MCF 10A (cell line): ENCODE data around the gene DLK1. TPM values are rescaled to one million over a fixed set of nuclear protein-coding genes. Genes with fewer than 3 reads are reported as not detected.

Experiments used
- BruUV-seq: library from RNA; stranded (reverse); fragments of 400-500 nt; replicated peaks from 2 replicates; lab custom pipeline; 2021; lab: Mats Ljungman, UMichigan
- CTCF ChIA-PET: fragments of 300-600 bp; sonication (Branson Sonifier 250); formaldehyde crosslinking; extraction: SDS; loops from one replicate; lab custom pipeline; 2021; ENCODE audit warnings: antibody characterized with exemption, inconsistent platforms; lab: Yijun Ruan, JAX
- POLR2A ChIA-PET: fragments of 300-600, 350-650 bp; sonication (Branson Sonifier 250); formaldehyde crosslinking; extraction: SDS; loops from one replicate; lab custom pipeline; 2020; ENCODE audit warnings: antibody characterized with exemption, inconsistent platforms; lab: Yijun Ruan, JAX
- DNase-seq: peaks from one replicate; pipeline ENCODE4 v3.0.0-alpha.2; 2018; ENCODE audit not compliant: unreplicated experiment
- H3K27ac Mint-ChIP-seq: one replicate; pipeline ENCODE4 v1.8.0; 2022; ENCODE audit warnings: mild to moderate bottlenecking, low read depth, mixed read lengths; ENCODE audit not compliant: unreplicated experiment
- H3K27me3 Mint-ChIP-seq: one replicate; pipeline ENCODE4 v1.8.0; 2022; ENCODE audit warnings: mixed read lengths; ENCODE audit not compliant: insufficient read depth, unreplicated experiment
- H3K36me3 Mint-ChIP-seq: one replicate; pipeline ENCODE4 v1.8.0; 2022; ENCODE audit warnings: mild to moderate bottlenecking, moderate library complexity, mixed read lengths; ENCODE audit not compliant: insufficient read depth, unreplicated experiment
- H3K4me1 Mint-ChIP-seq: one replicate; pipeline ENCODE4 v1.8.0; 2022; ENCODE audit warnings: mixed read lengths; ENCODE audit not compliant: insufficient read depth, unreplicated experiment
- H3K4me3 Mint-ChIP-seq: one replicate; pipeline ENCODE4 v1.8.0; 2022; ENCODE audit warnings: mild to moderate bottlenecking, moderate library complexity, mixed read lengths; ENCODE audit not compliant: unreplicated experiment
- H3K9me3 Mint-ChIP-seq: one replicate; pipeline ENCODE4 v1.8.0; 2022; ENCODE audit warnings: mixed read lengths; ENCODE audit not compliant: unreplicated experiment
- CTCF ChIP-seq: fragments of 200-600 bp; IDR thresholded peaks from one replicate; pipeline ENCODE4 v1.8.0; 2022; ENCODE audit warnings: antibody characterized with exemption, mild to moderate bottlenecking; ENCODE audit not compliant: unreplicated experiment
- intact Hi-C: fragments of 100-400 bp; cut with micrococcal nuclease; formaldehyde crosslinking; loops from 2 replicates; pipeline ENCODE4 v1.14.1; 2022
- total RNA-seq: library from RNA; stranded (reverse); gene quantifications from 2 replicates; pipeline ENCODE4 v1.2.3, GENCODE V29; 2022

Gene DLK1
- total RNA-seq, 1 experiment from 2014 or later = not detected

DNA sequence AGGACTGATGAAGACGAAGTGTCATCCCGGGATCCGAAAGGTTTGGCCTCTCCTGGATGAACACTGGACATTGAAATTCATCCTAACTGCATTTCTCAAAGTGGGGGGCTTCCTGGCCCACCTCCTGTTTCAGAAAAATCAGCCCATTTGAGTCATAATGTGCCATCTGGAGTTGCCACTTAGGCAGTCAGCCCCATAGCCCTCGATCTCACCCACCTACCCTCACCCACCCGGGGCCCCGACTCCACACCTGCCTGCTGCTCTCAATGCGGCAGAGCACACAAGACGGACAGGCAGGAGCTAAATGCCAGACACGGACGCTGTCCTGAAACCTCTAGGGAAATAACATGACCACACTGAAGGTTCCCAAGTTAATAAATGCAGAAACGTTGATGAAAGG, 12.6 kb downstream of the DLK1 start:
- TF ChIP-seq CTCF = no peak
- BruUV-seq = no TSS peak
- Mint-ChIP-seq H3K4me3 (no peak overlapping the region), H3K27ac (no peak overlapping the region), H3K27me3 (no peaks in the 10 kb centered on the region), H3K36me3 (no peaks in the 10 kb centered on the region), H3K4me1 (no peaks in the 10 kb centered on the region), H3K9me3 (no peaks in the 10 kb centered on the region)
- intact Hi-C loops = no loop called here
- ChIA-PET CTCF (no interaction called here), POLR2A (no interaction called here)
- no peak for DNase-seq

DNA sequence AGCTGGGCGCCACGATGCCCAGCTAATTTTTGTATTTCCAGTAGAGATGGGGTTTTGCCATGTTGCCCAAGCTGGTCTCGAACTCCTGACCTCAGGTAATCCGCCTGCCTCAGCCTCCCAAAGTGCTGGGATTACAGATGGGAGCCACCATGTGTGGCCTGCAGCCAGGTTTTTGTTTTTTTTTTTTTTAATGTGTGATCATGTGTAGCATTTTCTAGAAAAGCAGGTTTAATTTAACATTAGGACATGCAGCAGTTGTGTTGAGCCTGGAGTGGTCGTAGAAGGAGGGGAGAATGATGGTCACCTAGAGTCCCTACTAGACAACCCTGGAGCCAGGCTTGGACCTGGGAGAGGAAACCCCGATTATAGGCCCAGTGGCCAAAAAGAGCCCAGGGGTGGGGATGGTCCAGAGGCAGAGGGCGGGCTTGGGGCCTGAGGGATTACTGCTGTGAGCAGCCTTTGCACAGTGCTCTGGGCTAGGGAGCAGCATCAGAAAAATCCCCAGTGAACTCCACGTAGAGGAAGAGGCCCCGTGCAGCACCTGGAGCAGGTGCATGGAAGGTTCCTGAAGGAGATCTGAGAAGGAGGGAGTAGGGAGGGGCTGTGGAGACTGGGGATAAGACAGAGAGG, 13.6 kb downstream of the DLK1 start:
- no peak overlapping the region for H3K4me3 Mint-ChIP-seq
- no peak for DNase-seq
- TF ChIP-seq CTCF = no peak
- ChIA-PET CTCF (interaction anchor here (0.6 kb wide), 1 partner anchor 586 kb away, joined by 3 read pairs; no protein-coding TSS in a partner anchor), POLR2A (no interaction called here)
- intact Hi-C loops = no loop called here
- H3K27ac Mint-ChIP-seq = no peak overlapping the region
- no peaks in the 10 kb centered on the region for H3K27me3 Mint-ChIP-seq
- no TSS peak for BruUV-seq
- H3K4me1 Mint-ChIP-seq = no peaks in the 10 kb centered on the region
- H3K36me3 Mint-ChIP-seq = no peaks in the 10 kb centered on the region
- H3K9me3 Mint-ChIP-seq = no peaks in the 10 kb centered on the region

GRCh38 chr14:100740929-100741328, 14.2 kb downstream of the DLK1 start:
- intact Hi-C loops = no loop called here
- ChIA-PET CTCF (interaction anchor here (0.6 kb wide), 1 partner anchor 586 kb away, joined by 3 read pairs; no protein-coding TSS in a partner anchor), POLR2A (no interaction called here)
- H3K27ac Mint-ChIP-seq = no peak overlapping the region
- H3K4me3 Mint-ChIP-seq = no peak overlapping the region
- no peaks in the 10 kb centered on the region for H3K4me1 Mint-ChIP-seq
- no peak for DNase-seq
- no peak for TF ChIP-seq CTCF
- BruUV-seq = no TSS peak
- H3K27me3 Mint-ChIP-seq = no peaks in the 10 kb centered on the region
- no peaks in the 10 kb centered on the region for H3K9me3 Mint-ChIP-seq
- no peaks in the 10 kb centered on the region for H3K36me3 Mint-ChIP-seq

GRCh38 chr14:100741966-100742365, 15.3 kb downstream of the DLK1 start:
- intact Hi-C loops = no loop called here
- CTCF ChIA-PET = no interaction called here
- BruUV-seq = no TSS peak
- no peak for DNase-seq
- TF ChIP-seq CTCF = no peak
- Mint-ChIP-seq H3K4me1 (no peaks in the 10 kb centered on the region), H3K4me3 (no peak overlapping the region), H3K27ac (no peak overlapping the region), H3K27me3 (no peaks in the 10 kb centered on the region), H3K36me3 (no peaks in the 10 kb centered on the region), H3K9me3 (no peaks in the 10 kb centered on the region)
- POLR2A ChIA-PET = no interaction called here
